Stimulated activated CD4-positive, alpha-beta T cell treated with anti-CD3 and anti-CD28 coated beads, Interleukin-12 subunit alpha, Interleukin-12 subunit beta, amount 100 ng/mL, for 48 hours (primary cell): ENCODE results near the gene TFCP2L1.

Experiments used
- DNase-seq, 3 donors: peaks; one replicate each; pipeline ENCODE4 v3.0.0-alpha.2; 2020; ENCODE audit warnings: low read depth in 2 of 3, low spot score in 1 of 3

TFCP2L1 gene

DNA sequence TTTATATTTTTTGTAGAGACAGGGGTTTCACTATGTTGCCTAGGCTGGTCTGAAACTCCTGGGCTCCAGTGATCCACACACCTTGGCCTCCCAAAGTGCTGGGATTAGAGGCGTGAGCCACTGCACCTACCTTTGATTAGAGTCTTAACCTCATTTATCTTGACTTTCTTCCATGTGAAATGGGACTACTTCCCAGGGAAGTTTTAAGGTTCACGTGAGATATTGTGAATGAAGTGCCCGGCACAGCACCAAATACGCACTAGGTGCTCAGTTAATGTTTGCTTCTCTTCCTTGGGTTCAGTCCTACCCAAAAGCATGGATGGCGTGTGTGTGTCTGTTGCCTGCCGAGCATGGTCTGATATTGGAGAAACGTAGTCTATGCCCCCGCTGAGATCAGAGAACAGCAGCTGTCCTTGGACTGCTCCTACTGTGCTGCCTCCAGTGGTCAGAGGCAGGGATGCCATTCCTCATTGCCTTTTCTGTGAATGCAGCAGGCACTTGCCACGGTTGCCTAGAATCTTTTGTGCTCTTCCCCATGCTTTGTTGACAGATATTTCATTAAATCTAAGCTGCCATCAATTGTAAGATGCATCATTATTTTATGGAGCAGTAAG is 12.3 kb upstream of the TFCP2L1 start:
- DNase-seq, result no peak

DNA sequence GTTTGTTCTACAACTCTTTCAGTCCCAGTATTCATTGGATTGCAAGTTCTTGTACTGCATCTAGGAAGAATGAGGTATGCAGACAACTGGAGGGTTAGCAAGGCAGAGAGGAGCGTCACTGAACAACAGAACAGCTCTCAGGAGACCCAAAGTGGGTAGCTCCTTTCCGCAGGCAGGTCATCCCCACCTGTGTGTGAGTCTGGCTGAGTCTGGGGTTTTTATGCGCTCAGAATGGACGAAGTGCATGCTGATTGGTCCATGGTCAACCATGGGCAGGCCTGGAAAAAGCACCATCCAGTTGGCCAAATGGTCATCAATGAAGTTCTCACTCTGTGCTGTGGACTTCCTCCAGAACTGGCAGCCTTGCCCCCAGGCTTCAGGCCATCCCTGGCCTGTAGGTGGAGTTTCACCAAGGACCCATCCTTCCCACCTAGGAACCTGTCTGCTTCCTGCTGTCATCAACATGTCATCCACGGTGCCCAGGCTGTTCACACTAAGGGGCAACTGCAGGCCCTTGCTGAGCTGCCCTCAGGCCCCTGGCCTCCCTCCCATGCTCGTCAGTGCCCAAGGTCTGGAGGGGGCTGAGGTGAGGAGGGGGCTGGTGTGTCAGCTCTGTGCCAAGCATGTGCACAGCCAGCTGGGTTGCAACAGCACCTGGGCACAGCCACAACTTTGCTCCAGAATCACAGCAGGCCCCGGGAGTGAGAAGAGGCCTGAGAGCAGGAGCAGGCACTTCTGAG is 11.1 kb upstream of the TFCP2L1 start:
- DNase-seq, result no peak

- no peak for DNase-seq
Observed at GRCh38 chr2:121294881-121295840, 10.2 kb upstream of the TFCP2L1 start.

- DNase-seq, result no peak
Observed at GRCh38 chr2:121293450-121294325, 8.7 kb upstream of the TFCP2L1 start.

DNA sequence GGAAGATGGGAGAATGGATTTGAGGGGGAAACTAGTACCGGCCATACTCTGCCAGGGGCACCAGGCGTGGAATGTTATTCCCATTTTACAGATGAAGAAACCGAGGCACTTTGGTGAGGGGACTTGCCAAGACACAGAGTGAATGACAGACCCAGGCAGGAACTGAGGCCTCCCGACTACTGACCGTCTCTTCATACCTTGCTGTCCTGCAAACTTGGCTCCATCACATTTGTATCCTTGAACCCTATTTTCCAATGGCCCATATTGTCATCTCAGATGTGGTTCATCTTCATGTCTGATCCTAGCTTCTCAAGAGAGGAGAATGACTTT is 6.2 kb upstream of the TFCP2L1 start:
- no peak for DNase-seq

DNA sequence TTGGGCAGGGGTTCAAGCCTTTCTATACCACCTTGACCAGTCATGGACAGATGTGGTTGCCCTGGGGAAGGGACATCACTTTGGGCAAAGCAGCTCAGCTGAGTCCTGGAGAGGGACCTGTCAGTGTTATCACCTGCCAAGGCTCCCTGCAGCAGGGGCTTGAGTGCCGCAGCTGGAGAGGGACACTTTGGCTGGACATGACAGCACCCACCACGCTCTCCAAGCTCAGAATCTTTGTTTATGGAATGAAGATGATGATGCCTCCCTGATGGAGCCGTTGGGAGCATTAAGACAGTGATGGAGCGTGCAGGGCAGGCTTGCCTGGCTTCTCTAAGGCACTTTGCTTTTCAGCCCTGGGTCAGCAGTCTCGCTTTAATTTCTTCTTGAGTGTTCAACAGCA is 4.3 kb upstream of the TFCP2L1 start:
- no peak for DNase-seq

- no peak for DNase-seq
Observed at GRCh38 chr2:121288454-121289231, 3.6 kb upstream of the TFCP2L1 start.

DNA sequence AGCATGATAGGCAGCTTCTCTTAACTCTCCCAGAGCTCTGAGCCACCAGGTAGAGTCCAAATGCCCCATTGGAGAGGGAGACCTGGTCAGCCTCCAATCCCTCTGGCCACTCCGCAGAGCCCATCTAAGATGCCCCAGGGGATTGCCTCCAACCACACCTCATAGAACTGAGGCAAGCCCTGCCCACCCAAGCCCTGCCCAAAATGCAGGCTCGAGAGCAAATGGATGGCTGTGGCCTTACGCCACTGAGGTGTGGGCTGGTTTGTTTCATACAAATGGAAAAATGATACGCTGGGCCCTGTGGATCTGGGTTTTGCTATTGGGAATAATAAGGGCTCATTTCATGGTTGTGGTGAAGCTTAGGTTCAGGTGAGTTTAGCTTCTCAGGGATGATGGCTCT is 3.0 kb upstream of the TFCP2L1 start:
- DNase-seq, result no peak

- DNase-seq, result no peak
Observed at GRCh38 chr2:121287146-121287798, 2.3 kb upstream of the TFCP2L1 start.

DNA sequence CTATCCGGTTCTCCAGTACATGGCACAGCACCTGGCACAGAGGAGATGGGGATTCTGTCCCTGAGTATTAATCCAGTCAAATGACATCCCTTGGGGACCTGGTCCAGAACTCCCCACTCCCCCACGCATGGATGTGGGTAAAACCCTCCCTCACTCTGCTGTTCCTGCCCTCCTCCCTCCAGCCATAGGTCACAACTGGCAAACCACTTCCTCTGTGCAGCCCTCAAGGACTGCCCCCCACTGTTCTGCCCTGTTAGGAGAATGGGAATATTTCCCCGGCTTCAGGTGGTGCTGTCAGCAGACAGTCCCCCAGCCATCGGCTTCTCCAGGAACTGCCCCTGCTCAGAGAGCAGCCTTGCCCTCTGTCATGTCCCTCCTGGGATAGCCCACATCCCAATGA is 1.5 kb upstream of the TFCP2L1 start:
- no peak for DNase-seq

DNA sequence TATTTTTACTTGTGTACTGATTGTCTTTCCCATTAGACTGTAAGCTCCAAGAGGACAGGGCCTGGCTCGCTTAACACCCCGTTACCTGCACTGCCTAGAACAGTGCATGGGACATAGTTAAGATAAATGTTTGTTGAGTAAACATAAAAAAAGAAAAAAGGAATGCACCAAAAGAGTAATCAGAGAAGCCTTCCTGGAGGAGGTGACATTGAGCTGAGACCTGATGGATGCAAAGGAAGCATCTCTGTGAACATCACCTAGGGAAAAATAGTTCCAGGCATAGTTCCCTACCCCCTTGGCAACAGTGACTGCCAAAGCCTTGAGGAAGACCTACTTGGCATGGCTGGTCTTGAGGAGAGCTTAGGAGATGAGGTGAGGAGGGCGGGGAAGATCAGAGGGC is 924 bp upstream of the TFCP2L1 start:
- no peak for DNase-seq

GRCh38 chr2:121283670-121284462 is 1.1 kb downstream of the TFCP2L1 start:
- DNase-seq, result no peak

DNA sequence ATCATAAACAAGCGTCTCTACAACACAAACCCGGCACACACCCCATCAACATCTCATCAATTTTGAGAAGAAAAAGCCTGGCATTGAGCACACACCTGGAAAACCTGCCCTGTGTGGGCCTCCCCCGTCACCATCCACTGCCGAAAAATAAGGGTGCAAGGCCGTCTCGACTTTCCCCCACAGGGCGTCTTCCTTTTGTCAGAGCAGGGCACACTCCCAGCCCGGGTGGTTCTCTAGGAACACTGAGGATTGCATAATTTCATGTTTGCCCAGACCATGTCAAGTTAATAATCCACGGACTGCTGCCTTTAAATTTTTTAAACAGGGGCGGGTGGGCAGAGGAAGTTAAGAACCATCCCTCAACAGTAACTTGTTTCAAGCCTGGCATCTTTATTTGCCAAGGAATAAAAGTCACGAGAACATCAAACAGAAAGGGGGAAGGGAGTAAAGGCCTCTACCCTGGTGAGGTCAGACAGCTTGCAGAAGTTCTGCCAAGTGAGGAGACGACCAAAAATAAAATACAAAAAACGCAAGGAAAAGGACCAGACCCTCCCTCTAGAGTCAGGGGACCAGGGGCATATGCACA is 2.1 kb downstream of the TFCP2L1 start:
- no peak for DNase-seq

- no peak for DNase-seq
Observed at GRCh38 chr2:121281694-121282093, 3.3 kb downstream of the TFCP2L1 start.

DNA sequence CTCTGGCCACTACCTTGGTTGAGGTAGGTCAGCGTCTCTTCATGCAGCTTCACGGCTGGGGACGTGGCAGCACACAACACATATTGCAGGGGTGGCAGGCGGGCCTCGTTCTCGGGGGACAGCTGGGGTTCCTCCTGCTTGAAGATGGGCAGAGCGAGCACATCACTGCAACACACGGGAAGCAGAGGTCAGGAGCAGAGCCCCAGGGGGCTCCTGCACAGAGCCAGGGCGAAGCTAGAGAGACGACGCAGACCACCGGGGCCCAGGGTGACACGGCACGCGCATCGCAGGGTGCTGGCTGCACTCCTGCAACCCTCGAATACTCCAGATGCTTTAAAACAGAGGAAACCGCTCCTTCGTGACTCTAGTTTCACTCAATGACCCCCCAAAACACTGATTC is 3.9 kb downstream of the TFCP2L1 start:
- DNase-seq, result no peak

DNA sequence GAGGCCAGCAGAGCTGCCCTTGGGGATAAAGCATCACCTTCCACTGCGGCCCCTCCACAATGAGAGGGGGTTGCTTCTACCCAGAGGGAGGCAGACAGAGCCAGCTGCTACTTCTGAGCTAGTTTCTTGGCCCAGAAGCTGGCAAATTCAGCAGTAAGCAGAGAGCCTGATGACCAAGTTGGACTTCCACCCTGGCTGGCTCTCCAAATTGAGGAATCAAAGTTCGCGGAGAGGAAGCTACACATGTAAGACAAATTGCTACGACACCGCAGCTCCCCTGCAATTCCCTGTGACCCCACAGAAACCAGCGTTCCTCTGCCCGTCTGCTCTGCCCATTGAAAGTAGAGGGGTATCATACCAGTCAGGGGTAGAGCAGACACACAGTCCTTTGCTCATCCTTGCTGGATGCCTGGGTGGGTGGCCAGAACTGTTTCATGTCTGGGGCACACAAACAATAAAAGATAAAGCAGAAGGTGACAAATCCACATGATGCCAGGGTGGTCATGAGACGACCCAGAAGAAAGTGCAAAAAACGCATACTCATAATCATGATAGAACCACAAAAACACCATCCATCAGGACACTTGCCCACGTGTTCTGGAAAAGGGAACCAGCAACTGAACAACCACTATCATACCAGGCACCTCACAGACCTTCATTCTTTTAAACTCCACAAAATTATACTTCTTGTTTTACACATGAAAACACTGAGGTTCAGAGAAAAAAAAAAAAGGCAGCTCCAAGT is 5.4 kb downstream of the TFCP2L1 start:
- DNase-seq, result no peak

DNA sequence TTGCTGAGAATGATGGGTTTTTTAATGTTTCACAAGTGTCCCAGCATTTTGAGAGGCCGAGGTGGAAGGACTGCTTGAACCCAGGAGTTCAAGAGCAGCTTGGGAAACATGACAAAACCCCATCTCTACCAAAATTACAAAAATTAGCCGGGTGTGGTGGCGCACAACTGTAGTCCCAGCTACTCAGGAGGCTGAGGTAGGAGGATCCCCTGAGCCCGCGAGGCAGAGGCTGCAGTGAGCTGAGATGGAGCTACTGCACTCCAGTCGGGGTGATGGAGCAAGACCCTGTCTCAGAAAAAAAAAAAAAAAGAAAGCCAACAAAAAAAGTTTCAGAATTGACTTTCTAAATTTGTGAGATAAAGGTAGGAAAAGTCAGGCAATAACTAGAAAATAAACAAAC is 8.7 kb downstream of the TFCP2L1 start:
- DNase-seq, result no peak

DNA sequence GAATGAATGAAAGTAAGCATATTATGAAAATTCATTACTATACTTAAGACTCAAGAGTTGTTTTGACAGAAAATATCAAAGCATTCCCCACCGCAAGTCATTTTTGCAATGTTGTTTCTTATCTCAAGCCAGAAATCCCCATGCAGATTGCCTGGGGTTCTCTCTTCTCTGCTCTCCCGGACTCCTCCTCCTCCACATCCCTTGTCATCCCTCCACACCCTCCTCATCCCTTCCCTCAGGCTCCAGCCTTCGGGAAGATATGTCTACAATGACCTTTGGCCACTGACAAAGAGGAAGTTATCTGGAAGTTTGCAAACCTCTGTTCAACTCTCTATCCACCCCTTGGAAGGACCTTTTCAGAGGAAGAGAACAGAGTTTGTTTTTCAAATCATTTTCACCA is 11.9 kb downstream of the TFCP2L1 start:
- DNase-seq, result no peak
